HEK293 (cell line): ENCODE measurements around the gene ZNHIT3.

ENCODE experiments used
- INSM2 ChIP-seq: fragments of 450-650 bp; formaldehyde crosslinking; IDR thresholded peaks from 2 replicates; pipeline ENCODE4 v1.5.1; 2016; ENCODE audit warnings: missing biosample characterization, missing genetic modification characterization
- KLF10 ChIP-seq: fragments of 450-650 bp; IDR thresholded peaks from 2 replicates; pipeline ENCODE4 v1.5.1; 2018; ENCODE audit warnings: missing biosample characterization, mild to moderate bottlenecking, missing genetic modification characterization
- KLF7 ChIP-seq: fragments of 450-650 bp; formaldehyde crosslinking; IDR thresholded peaks from 2 replicates; pipeline ENCODE4 v1.5.1; 2016; ENCODE audit warnings: missing biosample characterization, missing genetic modification characterization, borderline replicate concordance
- PRDM2 ChIP-seq: fragments of 450-650 bp; formaldehyde crosslinking; IDR thresholded peaks from 2 replicates; pipeline ENCODE4 v1.5.1; 2016; ENCODE audit warnings: missing biosample characterization, missing genetic modification characterization, borderline replicate concordance
- ZBTB11 ChIP-seq: fragments of 450-650 bp; formaldehyde crosslinking; conservative IDR thresholded peaks from 2 replicates; pipeline ENCODE4 v1.5.1; 2016; ENCODE audit warnings: low read depth, missing biosample characterization, missing genetic modification characterization
- ZNF2 ChIP-seq: fragments of 450-650 bp; formaldehyde crosslinking; IDR thresholded peaks from 2 replicates; pipeline ENCODE4 v1.5.1; 2016; ENCODE audit warnings: missing biosample characterization, missing genetic modification characterization
- ZNF239 ChIP-seq: fragments of 450-650 bp; formaldehyde crosslinking; IDR thresholded peaks from 2 replicates; pipeline ENCODE4 v1.5.1; 2016; ENCODE audit warnings: missing biosample characterization, missing genetic modification characterization
- ZNF426 ChIP-seq: fragments of 450-650 bp; formaldehyde crosslinking; IDR thresholded peaks from 2 replicates; pipeline ENCODE4 v1.5.1; 2017; ENCODE audit warnings: missing biosample characterization, missing genetic modification characterization, mild to moderate bottlenecking, inconsistent platforms, moderate library complexity
- ZNF513 ChIP-seq: fragments of 450-650 bp; IDR thresholded peaks from 2 replicates; pipeline ENCODE4 v1.5.1; 2018; ENCODE audit warnings: missing biosample characterization, missing genetic modification characterization
- ZNF518A ChIP-seq: fragments of 450-650 bp; formaldehyde crosslinking; conservative IDR thresholded peaks from 2 replicates; pipeline ENCODE4 v1.5.1; 2016; ENCODE audit warnings: low read depth, missing biosample characterization, missing genetic modification characterization
- ZNF585B ChIP-seq: fragments of 450-650 bp; formaldehyde crosslinking; IDR thresholded peaks from 2 replicates; pipeline ENCODE4 v1.5.1; 2016; ENCODE audit warnings: missing biosample characterization, missing genetic modification characterization
- ZNF785 ChIP-seq: fragments of 450-650 bp; formaldehyde crosslinking; IDR thresholded peaks from 2 replicates; pipeline ENCODE4 v1.5.1; 2016; ENCODE audit warnings: missing biosample characterization, missing genetic modification characterization
- ZNF843 ChIP-seq: fragments of 450-650 bp; formaldehyde crosslinking; IDR thresholded peaks from 2 replicates; pipeline ENCODE4 v1.5.1; 2016; ENCODE audit warnings: missing biosample characterization, missing genetic modification characterization
- TF ChIP-seq, protein P1 (sequence below): fragments of 450-650 bp; formaldehyde crosslinking; IDR thresholded peaks from 2 replicates; pipeline ENCODE4 v1.5.1; 2016; ENCODE audit warnings: missing biosample characterization, missing genetic modification characterization, low read depth
- TF ChIP-seq, protein P2 (sequence below): fragments of 450-650 bp; formaldehyde crosslinking; IDR thresholded peaks from 2 replicates; pipeline ENCODE4 v1.5.1; 2016; ENCODE audit warnings: missing biosample characterization, missing genetic modification characterization

Gene ZNHIT3

GRCh38 chr17:36534840-36535668 lies 48.6 kb downstream of the ZNHIT3 start, which contains the start of the genes MYO19 and PIGW (continued):
- TF ChIP-seq KLF10 (tag by site-specific recombination) (peak; percentile 31; the same call in 1 of the 2 replicates), KLF7 (tag by site-specific recombination) (peak; percentile 95), PRDM2 (tag by site-specific recombination) (no peak), ZNF239 (no peak), ZNF2 (tag by site-specific recombination) (no peak), ZNF585B (tag by site-specific recombination) (0 out of 2 replicates have a peak, but pooled peaks have one; percentile 5), ZBTB11 (tag by site-specific recombination) (peak; percentile 96), ZNF518A (tag by site-specific recombination) (peak; percentile 80), ZNF785 (tag by site-specific recombination) (peak; percentile 12; the same call in 1 of the 2 replicates), ZNF426 (tag by site-specific recombination) (no peak), ZNF843 (no peak; the same call in 1 of the 2 replicates), ZNF513 (tag by site-specific recombination) (no peak), INSM2 (no peak)
- TF ChIP-seq, protein P1, sequence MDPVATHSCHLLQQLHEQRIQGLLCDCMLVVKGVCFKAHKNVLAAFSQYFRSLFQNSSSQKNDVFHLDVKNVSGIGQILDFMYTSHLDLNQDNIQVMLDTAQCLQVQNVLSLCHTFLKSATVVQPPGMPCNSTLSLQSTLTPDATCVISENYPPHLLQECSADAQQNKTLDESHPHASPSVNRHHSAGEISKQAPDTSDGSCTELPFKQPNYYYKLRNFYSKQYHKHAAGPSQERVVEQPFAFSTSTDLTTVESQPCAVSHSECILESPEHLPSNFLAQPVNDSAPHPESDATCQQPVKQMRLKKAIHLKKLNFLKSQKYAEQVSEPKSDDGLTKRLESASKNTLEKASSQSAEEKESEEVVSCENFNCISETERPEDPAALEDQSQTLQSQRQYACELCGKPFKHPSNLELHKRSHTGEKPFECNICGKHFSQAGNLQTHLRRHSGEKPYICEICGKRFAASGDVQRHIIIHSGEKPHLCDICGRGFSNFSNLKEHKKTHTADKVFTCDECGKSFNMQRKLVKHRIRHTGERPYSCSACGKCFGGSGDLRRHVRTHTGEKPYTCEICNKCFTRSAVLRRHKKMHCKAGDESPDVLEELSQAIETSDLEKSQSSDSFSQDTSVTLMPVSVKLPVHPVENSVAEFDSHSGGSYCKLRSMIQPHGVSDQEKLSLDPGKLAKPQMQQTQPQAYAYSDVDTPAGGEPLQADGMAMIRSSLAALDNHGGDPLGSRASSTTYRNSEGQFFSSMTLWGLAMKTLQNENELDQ (tag by site-specific recombination), result no peak
- TF ChIP-seq, protein P2, sequence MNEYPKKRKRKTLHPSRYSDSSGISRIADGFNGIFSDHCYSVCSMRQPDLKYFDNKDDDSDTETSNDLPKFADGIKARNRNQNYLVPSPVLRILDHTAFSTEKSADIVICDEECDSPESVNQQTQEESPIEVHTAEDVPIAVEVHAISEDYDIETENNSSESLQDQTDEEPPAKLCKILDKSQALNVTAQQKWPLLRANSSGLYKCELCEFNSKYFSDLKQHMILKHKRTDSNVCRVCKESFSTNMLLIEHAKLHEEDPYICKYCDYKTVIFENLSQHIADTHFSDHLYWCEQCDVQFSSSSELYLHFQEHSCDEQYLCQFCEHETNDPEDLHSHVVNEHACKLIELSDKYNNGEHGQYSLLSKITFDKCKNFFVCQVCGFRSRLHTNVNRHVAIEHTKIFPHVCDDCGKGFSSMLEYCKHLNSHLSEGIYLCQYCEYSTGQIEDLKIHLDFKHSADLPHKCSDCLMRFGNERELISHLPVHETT (tag by site-specific recombination), result no peak
